A549 treated with Hydrocortisone at 1 μM for 4 hours (cell line): ENCODE data around the gene ABCA7. TPM values are rescaled to one million over a fixed set of nuclear protein-coding genes. Genes with fewer than 3 reads are reported as not detected.

Experiments
- total RNA-seq: library from RNA; stranded (reverse); fragments of 200-300 nt; extraction: Qiagen RNA extraction; gene quantifications from 5 replicates; pipeline ENCODE4 v1.2.3, GENCODE V29; 2022

Gene ABCA7, protein sequence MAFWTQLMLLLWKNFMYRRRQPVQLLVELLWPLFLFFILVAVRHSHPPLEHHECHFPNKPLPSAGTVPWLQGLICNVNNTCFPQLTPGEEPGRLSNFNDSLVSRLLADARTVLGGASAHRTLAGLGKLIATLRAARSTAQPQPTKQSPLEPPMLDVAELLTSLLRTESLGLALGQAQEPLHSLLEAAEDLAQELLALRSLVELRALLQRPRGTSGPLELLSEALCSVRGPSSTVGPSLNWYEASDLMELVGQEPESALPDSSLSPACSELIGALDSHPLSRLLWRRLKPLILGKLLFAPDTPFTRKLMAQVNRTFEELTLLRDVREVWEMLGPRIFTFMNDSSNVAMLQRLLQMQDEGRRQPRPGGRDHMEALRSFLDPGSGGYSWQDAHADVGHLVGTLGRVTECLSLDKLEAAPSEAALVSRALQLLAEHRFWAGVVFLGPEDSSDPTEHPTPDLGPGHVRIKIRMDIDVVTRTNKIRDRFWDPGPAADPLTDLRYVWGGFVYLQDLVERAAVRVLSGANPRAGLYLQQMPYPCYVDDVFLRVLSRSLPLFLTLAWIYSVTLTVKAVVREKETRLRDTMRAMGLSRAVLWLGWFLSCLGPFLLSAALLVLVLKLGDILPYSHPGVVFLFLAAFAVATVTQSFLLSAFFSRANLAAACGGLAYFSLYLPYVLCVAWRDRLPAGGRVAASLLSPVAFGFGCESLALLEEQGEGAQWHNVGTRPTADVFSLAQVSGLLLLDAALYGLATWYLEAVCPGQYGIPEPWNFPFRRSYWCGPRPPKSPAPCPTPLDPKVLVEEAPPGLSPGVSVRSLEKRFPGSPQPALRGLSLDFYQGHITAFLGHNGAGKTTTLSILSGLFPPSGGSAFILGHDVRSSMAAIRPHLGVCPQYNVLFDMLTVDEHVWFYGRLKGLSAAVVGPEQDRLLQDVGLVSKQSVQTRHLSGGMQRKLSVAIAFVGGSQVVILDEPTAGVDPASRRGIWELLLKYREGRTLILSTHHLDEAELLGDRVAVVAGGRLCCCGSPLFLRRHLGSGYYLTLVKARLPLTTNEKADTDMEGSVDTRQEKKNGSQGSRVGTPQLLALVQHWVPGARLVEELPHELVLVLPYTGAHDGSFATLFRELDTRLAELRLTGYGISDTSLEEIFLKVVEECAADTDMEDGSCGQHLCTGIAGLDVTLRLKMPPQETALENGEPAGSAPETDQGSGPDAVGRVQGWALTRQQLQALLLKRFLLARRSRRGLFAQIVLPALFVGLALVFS (N-terminal part only)
- 12.7 to 19.5 TPM (median 15.0 TPM) in 5 replicates for total RNA-seq

DNA sequence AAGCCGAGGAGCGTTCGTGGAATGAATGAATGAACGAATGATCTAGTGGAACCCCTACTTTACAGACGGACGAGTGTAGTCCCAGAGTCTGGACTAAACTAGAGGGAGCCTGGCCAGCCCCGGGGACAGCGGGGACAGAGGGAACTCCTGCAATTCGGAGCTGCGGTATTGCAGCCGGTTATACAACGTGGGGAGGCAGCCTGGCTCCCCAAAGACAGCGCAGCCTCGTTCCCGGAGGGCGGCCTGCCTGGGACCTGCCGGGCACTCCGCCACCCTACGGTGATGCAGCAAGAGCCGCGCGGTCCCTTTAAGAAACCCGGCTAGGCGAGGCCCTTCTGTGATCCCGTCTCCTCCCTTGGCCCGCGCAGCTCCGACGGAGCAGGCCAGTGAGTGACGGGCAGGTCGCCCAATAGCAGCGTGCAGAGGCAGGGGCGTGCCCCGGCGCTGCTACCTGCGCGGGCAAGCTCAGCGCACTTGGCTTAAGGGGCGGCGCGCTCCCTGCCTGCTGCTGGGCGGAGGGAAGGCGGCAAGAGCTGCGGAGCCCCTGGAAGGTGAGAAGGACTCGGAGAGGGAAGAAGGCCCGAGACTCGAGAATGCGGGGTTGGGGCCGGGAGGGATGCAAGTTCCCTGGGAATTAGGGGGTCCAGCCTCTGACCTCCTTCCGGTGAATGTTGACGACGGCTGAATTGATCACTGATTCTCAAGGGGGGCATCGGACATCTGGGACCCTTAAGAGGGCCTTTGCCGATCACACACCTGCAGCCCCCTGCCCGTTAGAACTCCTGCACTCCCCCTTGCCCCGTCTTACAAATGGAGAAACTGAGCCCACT is at the start of gene ABCA7:
Gene ABCA7 (plus strand): TSS at position 462 of the 830 bp plus-strand sequence. CDS start 1,255 bp downstream, outside the sequence.

DNA sequence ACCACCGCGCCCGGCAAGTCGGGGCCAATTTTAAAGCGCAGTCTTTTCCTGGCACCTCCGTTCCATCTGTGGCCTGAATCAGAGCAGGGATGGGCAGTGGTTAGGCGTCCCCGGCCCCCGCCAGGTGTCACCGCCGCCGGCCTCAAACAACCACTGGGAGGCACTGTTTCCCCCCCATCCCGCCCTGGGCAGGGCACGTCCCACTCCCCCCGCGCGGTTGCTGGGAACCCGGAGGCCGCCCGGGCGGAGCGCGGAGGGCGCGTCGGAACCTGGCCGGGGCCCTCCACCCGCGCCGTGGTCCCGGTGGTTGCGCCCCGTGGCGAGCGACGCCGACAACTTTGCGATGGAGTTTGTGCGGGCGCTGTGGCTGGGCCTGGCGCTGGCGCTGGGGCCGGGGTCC is 39.8 kb upstream of the ABCA7 start, which contains the start of gene GRIN3B:
Gene GRIN3B (plus strand): TSS at position 325 of the 400 bp plus-strand sequence. CDS start 19 bp downstream, at position 344.

DNA sequence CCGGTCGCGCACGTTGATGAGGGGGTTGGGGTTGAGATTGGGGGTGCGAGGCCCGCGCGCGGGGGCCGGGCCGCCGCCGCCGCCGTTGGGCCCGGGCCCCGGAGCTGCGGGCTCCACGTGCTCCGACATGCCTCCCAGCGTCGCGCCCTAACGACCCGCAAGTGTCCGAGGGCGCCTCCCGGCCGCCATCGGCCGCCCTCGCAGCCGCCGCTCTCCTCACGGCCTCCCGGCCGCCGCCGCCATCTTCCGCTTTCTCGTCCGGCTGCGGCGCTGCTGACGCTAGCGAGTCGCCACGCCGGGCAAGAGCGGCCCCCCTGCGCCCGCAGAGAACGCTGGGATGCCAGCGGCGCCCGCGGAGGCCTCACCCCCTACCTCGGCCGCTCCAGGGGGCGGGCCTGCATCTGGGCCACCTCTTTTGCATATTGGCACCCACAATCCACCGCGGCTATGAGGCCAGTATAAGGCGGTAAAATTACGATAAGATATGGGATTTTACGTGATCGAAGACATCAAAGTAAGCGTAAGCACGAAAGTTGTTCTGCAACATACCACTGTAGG is 19.0 kb upstream of the ABCA7 start, which contains the start of gene TMEM259:
Gene TMEM259 (minus strand): TSS at position 256 of the 558 bp plus-strand sequence. CDS start 127 bp downstream, at position 129.

GRCh38 chr19:1025960-1026782 is 13.7 kb upstream of the ABCA7 start, which contains the start of gene CNN2:
Gene CNN2, plus strand, starts transcription at chr19:1026608. Its CDS starts 54 bp downstream, at chr19:1026662.

GRCh38 chr19:1066748-1067340 is 26.9 kb downstream of the ABCA7 start, which contains the start of gene ARHGAP45:
Gene ARHGAP45, plus strand, starts transcription at chr19:1067167. Its CDS starts 239 bp downstream, at chr19:1067406.

DNA sequence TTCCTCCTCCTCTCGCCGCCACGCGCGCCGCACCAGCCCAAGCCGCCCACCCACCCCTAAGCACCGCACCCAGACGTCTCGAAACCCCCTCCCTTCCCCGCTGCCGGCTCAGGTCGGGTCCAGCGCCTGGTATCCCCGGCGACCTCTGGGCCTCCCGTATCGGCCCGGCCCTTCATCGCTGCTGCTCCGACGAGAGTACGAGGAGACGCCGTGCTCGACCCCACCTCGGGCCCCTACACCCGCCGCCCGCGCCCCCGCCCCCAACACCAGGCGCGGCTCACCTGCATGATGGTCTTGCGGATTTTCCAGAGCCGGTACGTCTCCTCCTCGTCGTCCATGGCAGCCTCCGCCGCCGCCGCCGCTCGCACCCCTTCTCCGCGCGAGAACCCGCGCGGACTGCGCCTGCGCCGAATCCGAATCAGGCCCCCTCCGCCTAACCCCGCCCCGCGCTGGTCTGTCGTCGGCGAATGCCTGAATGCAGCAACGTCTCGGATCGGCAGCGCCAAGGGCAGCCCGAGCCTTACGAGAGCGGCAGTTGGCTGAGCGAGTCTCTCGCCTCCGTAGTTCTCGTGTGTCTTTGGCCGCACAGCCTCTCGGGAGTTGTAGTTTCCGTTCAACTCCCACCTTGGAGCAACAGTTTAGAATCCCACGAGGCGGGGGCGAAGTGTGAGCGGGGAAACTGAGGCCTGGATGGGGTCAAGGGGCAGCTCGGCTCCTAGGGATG is 55.2 kb downstream of the ABCA7 start, which contains the start of gene POLR2E:
Gene POLR2E (minus strand): TSS at position 398 of the 724 bp plus-strand sequence. CDS start 60 bp downstream, at position 338.

GRCh38 chr19:1103708-1104310 is 63.9 kb downstream of the ABCA7 start, which contains the start of gene GPX4:
Gene GPX4, plus strand, starts transcription at chr19:1103994. Its CDS starts 50 bp downstream, at chr19:1104044.

Other genes with a start within 250 kb of the ABCA7 start
- gene PTBP1, start 242.7 kb upstream of the ABCA7 start, total RNA-seq = 195 to 244 TPM (median 206 TPM) in 5 replicates
- 2.5 to 5.6 TPM (median 3.7 TPM) in 5 replicates for gene PLPPR3, start 218.2 kb upstream of the ABCA7 start, total RNA-seq
- 0.14 to 0.56 TPM (median 0.23 TPM) in 5 replicates for gene AZU1, start 212.3 kb upstream of the ABCA7 start, total RNA-seq
- 0.14 to 0.46 TPM (median 0.43 TPM) in 5 replicates for gene PRTN3, start 199.1 kb upstream of the ABCA7 start, total RNA-seq
- 0.09 to 0.46 TPM (median 0.20 TPM) in 5 replicates for gene ELANE, start 187.8 kb upstream of the ABCA7 start, total RNA-seq
- 8.2 to 22.5 TPM (median 20.7 TPM) in 5 replicates for gene CFD, start 180.4 kb upstream of the ABCA7 start, total RNA-seq
- 13.1 to 25.9 TPM (median 23.8 TPM) in 5 replicates for gene MED16, start 146.9 kb upstream of the ABCA7 start, total RNA-seq
- gene RNU6-9, start 146.6 kb upstream of the ABCA7 start, total RNA-seq = not detected in 5 replicates
- gene R3HDM4, start 126.9 kb upstream of the ABCA7 start, total RNA-seq = 30.7 to 39.0 TPM (median 37.7 TPM) in 5 replicates
- gene KISS1R, start 122.8 kb upstream of the ABCA7 start, total RNA-seq = 0.18 to 0.53 TPM (median 0.47 TPM) in 5 replicates
- 4.5 to 5.5 TPM (median 4.9 TPM) in 5 replicates for gene ARID3A, start 114.1 kb upstream of the ABCA7 start, total RNA-seq
- 41.9 to 70.4 TPM (median 66.9 TPM) in 5 replicates for gene WDR18, start 55.8 kb upstream of the ABCA7 start, total RNA-seq
- gene GRIN3B, start 39.7 kb upstream of the ABCA7 start, total RNA-seq = 1.6 to 3.6 TPM (median 2.4 TPM) in 5 replicates
- 88.1 to 125 TPM (median 119 TPM) in 5 replicates for gene TMEM259, start 19.0 kb upstream of the ABCA7 start, total RNA-seq
- not detected in 5 replicates for gene RNU6-2, start 18.6 kb upstream of the ABCA7 start, total RNA-seq
- gene CNN2, start 13.5 kb upstream of the ABCA7 start, total RNA-seq = 70.3 to 98.3 TPM (median 87.8 TPM) in 5 replicates
- 3.2 to 4.9 TPM (median 4.7 TPM) in 5 replicates for gene ARHGAP45, start 27.1 kb downstream of the ABCA7 start, total RNA-seq
- gene POLR2E, start 55.3 kb downstream of the ABCA7 start, total RNA-seq = 189 to 252 TPM (median 230 TPM) in 5 replicates
- 385 to 499 TPM (median 481 TPM) in 5 replicates for gene GPX4, start 63.9 kb downstream of the ABCA7 start, total RNA-seq
- 28.6 to 34.8 TPM (median 32.0 TPM) in 5 replicates for gene SBNO2, start 134.2 kb downstream of the ABCA7 start, total RNA-seq
- gene STK11, start 165.7 kb downstream of the ABCA7 start, total RNA-seq = 34.1 to 37.9 TPM (median 35.8 TPM) in 5 replicates
- 2.9 to 4.1 TPM (median 4.0 TPM) in 5 replicates for gene CBARP, start 197.9 kb downstream of the ABCA7 start, total RNA-seq
- 73.6 to 182 TPM (median 168 TPM) in 5 replicates for gene ATP5F1D, start 201.6 kb downstream of the ABCA7 start, total RNA-seq
- gene MIDN, start 208.5 kb downstream of the ABCA7 start, total RNA-seq = 48.0 to 55.8 TPM (median 51.1 TPM) in 5 replicates
- 90.9 to 225 TPM (median 100 TPM) in 5 replicates for gene CIRBP, start 229.2 kb downstream of the ABCA7 start, total RNA-seq
- gene FAM174C, start 235.4 kb downstream of the ABCA7 start, total RNA-seq = 44.2 to 95.1 TPM (median 77.5 TPM) in 5 replicates
- 1.0 to 2.3 TPM (median 2.0 TPM) in 5 replicates for gene EFNA2, start 245.8 kb downstream of the ABCA7 start, total RNA-seq